Stimulated activated CD8-positive, alpha-beta memory T cell treated with anti-CD3 and anti-CD28 coated beads, Interleukin-4, amount 100 ng/mL, for 24 hours (primary cell): ENCODE results near the gene CANT1.
A peak's percentile ranks its signal among the peaks of the same experiment; 100 is the strongest.
"Not testable (repeated sequence)": the region's sequence is repeated elsewhere in the genome, so short reads cannot be mapped to it uniquely, and the experiment has no call there.

Source experiments
- DNase-seq: peaks from one replicate; pipeline ENCODE4 v3.0.0-alpha.2; 2020; ENCODE audit warnings: low read depth

CANT1 gene

GRCh38 chr17:79027274-79027924, 17.8 kb upstream of the CANT1 start:
- DNase-seq, result no peak

GRCh38 chr17:79026376-79027273, 17.1 kb upstream of the CANT1 start:
- no peak for DNase-seq

- DNase-seq, result no peak
Observed at GRCh38 chr17:79024901-79025737, 15.6 kb upstream of the CANT1 start.

- no peak for DNase-seq
Observed at GRCh38 chr17:79023886-79024771, 14.6 kb upstream of the CANT1 start, which contains the start of gene C1QTNF1. Gene C1QTNF1 (plus strand): TSS chr17:79024169. CDS start chr17:79043969, 19,800 bp downstream.

- DNase-seq, result no peak
Observed at GRCh38 chr17:79023180-79023705, 13.7 kb upstream of the CANT1 start.

- DNase-seq, result no peak
Observed at GRCh38 chr17:79022507-79022991, 13.0 kb upstream of the CANT1 start.

- DNase-seq, result not testable (repeated sequence)
Observed at GRCh38 chr17:79021929-79022328, 12.4 kb upstream of the CANT1 start.

GRCh38 chr17:79020631-79021301, 11.2 kb upstream of the CANT1 start:
- DNase-seq, result no peak

- DNase-seq, result peak; percentile 30
Observed at GRCh38 chr17:79019632-79020584, 10.3 kb upstream of the CANT1 start.

GRCh38 chr17:79019261-79019631, 9.7 kb upstream of the CANT1 start:
- DNase-seq, result no peak

GRCh38 chr17:79018370-79018695, 8.8 kb upstream of the CANT1 start:
- no peak for DNase-seq

GRCh38 chr17:79017546-79018369, 8.2 kb upstream of the CANT1 start:
- DNase-seq, result no peak

- DNase-seq, result no peak
Observed at GRCh38 chr17:79014158-79014758, 4.7 kb upstream of the CANT1 start.

- no peak for DNase-seq
Observed at GRCh38 chr17:79012563-79013134, 3.1 kb upstream of the CANT1 start.

GRCh38 chr17:79011451-79012147, 2.0 kb upstream of the CANT1 start:
- DNase-seq, result no peak

- DNase-seq, result no peak
Observed at GRCh38 chr17:79010304-79010646, 711 bp upstream of the CANT1 start.
